Astrocyte of the hippocampus (primary cell): Measurements from ENCODE around the gene METTL21A.

Experiments used
- DNase-seq: peaks from one replicate; pipeline ENCODE4 v3.0.0; 2011; ENCODE audit warnings: low read depth, low spot score

The METTL21A gene

DNA sequence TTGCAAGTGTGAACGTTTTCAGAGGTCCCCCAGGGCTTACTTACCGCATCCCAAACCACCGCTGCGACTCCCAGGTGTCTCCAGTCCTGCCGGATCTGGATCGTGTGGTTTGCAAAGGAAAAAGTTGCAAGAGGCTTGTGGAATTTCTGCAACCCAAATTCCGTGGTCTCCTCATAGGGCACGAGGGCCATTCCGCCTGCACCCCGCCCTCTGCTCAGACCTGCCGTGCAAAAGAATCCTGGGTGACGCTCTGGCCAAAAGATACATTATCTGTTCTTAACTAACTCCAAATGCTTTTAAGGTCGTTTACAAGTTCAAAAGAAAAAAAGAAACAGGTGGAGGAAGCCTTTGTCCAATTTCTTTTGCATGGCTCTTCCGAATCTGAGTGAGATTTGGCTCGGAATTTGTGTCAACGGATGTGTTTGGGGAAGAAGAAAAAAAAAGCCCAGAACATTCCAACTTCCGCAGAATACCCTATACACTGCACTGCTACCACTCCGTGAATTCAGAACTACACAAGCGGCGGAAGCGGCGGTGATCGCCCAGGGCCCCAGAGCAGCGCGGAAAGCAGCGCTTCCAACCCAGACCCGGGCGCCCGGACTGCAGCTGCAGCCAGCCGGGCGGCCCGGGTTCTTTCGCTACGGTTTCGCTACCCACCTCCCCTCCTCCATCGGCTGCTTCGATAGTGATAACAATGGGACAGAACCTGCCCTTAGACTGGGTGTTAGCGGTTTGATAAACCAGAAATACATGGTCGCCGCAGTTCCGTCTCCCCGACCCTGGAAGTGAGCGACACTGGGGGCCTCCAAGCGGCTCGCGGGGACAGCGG is 795 bp downstream of the METTL21A start:
- peak; percentile 84 for DNase-seq

GRCh38 chr2:207621501-207622039 is 3.6 kb downstream of the METTL21A start:
- DNase-seq, result no peak

DNA sequence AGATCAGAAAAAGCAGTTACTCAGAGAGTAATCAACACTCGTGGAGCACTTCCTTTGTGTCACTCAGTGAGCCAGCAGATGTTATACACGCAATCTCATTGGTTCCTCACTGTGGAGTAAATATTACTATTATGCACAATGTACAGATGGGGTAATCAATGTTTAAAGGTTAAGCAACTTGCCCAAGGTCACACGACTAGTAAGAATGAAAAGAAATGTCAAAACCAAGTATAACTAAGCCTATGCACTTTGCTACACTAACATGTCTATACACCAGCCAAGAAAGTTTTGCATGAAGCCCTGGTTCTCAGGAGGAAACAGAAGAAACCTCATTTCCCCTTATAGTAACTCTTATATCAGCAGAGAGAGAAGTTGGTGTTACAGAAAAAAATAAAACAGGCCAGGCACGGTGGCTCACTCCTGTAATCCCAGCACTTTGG is 5.4 kb downstream of the METTL21A start:
- DNase-seq, result no peak

DNA sequence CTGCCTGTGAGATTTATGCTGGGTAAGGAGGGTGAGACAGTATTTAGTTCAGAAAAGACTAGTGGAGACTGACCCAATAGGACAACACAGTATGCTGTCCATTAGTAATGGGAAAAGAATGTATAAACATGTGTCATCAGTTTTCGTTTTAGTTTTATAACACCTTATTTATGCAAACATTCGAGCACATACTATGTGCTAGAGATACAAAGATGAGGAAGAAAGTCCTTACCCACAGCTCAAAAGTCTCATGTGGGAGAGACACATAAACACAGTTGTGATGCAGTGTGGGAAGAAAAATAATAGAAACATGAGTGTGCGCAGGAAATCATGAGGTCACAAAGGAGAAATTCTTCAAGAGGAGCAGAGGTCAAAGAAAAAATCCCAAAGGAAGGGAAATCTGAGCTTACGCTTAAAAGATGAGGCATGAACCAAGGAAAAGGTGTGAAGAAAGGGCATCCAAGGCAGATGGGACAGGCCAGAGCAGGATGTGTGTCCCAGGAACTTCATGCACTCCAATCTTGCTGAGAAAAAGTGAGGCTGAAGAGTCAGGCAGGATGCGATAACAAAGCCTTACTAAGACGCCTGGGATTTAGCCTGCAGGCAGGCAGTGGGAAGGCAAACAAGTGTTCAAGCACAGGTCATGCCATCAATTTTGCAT is 8.1 kb downstream of the METTL21A start:
- DNase-seq, result peak; percentile 60

DNA sequence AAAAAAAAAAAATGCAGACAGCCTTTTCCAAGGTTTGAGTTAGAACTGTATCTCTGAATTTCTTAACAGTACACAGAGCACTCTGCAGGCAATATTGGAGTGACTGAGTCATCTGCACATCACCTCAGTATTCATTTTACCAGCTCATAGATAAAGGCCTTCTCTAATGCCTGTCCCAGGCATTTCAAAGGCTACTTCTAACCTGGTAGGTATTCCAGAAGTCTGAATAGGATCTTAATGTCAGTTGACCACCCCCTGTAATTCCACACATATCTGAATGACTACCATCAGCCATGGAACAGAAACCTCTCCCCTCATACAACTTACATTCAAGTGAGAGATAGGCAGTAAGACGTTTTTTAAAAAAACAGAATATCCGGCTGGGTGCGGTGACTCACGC is 9.0 kb downstream of the METTL21A start:
- peak; percentile 13 for DNase-seq

GRCh38 chr2:207614824-207615223 is 10.4 kb downstream of the METTL21A start:
- DNase-seq, result no peak

- no peak for DNase-seq
Observed at GRCh38 chr2:207612714-207613113, 12.5 kb downstream of the METTL21A start.

DNA sequence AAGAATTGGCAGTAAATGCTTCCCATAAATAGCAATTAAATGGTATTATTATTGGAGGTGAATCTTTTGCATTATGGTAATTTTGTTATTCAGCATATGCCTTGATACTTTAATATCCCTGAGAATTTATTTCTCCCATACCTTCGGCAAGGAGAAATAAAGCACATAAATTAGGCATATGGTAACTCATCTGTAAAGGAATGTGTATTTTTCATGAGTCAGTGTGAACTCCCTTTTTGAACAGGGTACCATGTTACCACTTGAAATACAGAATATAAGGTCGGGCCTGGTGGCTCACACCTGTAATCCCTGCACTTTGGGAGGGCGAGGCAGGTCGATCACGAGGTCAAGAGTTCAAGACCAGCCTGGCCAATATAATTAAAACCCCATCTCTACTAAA is 18.4 kb downstream of the METTL21A start:
- DNase-seq, result no peak

DNA sequence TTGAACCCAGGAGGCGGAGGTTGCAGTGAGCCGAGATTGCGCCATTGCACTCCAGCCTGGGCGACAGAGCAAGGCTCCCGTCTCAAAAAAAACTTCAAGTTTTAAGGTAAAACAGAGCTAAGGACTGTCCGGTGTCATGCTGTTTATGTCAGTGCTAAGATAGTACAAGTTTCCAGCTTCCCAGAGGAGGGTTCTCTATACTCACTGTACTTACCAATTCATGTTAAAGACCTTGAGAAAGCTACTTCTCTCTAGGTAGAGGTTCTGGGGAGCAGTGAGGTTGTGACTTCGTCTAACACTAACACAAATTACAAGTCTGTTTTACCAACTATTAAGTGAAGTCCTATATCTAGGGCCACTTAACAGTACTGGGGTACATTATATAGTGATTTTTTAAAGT is 18.8 kb downstream of the METTL21A start:
- DNase-seq, result no peak

GRCh38 chr2:207603486-207603885 is 21.7 kb downstream of the METTL21A start:
- no peak for DNase-seq

- DNase-seq, result no peak
Observed at GRCh38 chr2:207601774-207602173, 23.4 kb downstream of the METTL21A start.

DNA sequence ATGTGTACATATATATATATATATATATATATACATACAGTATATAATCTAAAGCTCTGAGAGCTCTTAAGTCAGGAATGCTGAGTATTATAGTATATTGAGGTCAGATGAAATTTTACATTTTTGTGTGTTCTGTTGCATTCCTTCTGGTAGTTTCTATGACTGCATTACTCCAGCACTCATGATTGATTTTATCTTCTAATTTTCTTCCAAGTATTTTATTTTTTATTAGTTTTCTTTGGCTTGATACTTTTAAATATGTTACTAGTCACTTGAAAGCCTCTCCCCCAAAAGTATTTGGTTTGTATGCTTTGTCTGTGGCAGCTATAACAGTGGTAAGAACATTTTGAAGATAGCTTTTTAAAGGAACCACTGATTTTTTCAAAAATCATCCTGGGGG is 25.0 kb downstream of the METTL21A start:
- DNase-seq, result no peak

- no peak for DNase-seq
Observed at GRCh38 chr2:207599636-207600035, 25.6 kb downstream of the METTL21A start.

GRCh38 chr2:207594731-207595130 is 30.5 kb downstream of the METTL21A start:
- no peak for DNase-seq

GRCh38 chr2:207594264-207594663 is 30.9 kb downstream of the METTL21A start:
- no peak for DNase-seq

DNA sequence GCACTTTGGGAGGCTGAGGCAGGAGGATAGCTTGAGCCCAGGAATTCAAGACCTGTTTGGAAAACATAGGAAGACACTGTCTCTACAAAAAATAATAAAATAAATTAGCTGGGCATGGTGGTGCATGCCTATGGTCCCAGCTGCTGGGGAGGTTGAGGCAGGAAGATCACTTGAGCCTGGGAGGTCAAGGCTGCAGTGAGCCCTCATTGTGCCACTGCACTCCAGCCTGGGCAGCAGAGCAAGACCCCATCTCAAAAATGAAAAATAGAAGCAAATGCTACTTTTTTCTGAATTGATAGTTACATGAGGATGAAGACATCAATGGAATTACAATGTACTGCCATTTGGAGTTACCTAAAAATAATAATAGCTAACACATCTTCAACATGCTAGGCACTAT is 31.9 kb downstream of the METTL21A start:
- no peak for DNase-seq

GRCh38 chr2:207589143-207589542 is 36.1 kb downstream of the METTL21A start:
- DNase-seq, result no peak

GRCh38 chr2:207587305-207587704 is 37.9 kb downstream of the METTL21A start:
- DNase-seq, result no peak

GRCh38 chr2:207584952-207585351 is 40.2 kb downstream of the METTL21A start:
- no peak for DNase-seq

GRCh38 chr2:207571370-207571769 is 53.8 kb downstream of the METTL21A start:
- DNase-seq, result no peak

- DNase-seq, result no peak
Observed at GRCh38 chr2:207567671-207568070, 57.5 kb downstream of the METTL21A start.

GRCh38 chr2:207565736-207566500 is 59.3 kb downstream of the METTL21A start:
- DNase-seq, result no peak
